ENCODE measurements around the gene CCDC102A. TPM values are rescaled to one million over a fixed set of nuclear protein-coding genes. Genes with fewer than 3 reads are reported as not detected.
A peak's percentile ranks its signal among the peaks of the same experiment; 100 is the strongest.

Gene CCDC102A
- polyA plus RNA-seq, 2 of the 4 experiments (the other 2 are of a cell fraction): 8.0 to 8.3 TPM

DNA sequence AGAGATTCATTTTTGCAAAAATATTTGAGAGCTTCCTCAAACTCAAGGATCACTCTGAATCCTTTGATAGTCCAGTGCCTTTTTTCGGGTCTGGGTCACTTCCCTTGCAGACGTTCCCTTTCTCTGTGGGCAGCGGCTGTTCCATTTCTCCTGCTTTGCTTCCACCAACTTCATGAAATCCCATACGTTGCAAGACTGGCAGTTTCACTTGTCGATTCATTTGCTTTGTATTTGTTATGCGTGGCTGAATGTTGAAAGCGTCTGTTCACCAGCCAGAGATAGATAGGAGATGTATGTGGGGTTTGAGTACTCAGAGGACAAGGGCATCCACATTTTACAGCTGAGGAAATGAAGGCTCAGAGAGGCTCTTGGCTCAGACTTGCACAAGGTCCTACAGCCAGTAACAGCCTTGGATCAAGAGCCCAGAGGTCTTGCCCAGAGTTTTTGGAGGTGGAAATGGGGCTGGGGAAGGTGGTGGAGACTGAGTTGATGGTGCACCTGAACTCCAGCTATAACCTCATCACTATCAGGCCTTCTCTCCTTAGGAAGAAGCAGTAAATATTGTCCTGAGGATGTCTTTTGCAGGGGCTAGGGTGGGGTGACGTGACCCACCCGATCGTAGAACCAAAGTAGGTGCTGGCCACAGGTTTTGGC is 1.3 kb upstream of the CCDC102A start:
- Histone ChIP-seq H3K4me2 (no peak overlapping the region), H3K4me3 (no peak overlapping the region), H3K9me3 (no peaks in the 10 kb centered on the region), H3K27ac (no peak overlapping the region), H3K4me1 (peaks cover 32% of the 10 kb centered on the region)
- ATAC-seq (no peak), DNase-seq (ENCODE audit: low read depth in 1 of 2, low spot score in 1 of 2) (no peak), FAIRE-seq (no peak)
- WGBS (ENCODE audit: missing lambda C conversion rate): 90% methylated on average over 10 of the region's 10 CpGs
- POLR2A ChIA-PET: no interaction called here
- TF ChIP-seq, protein P1, sequence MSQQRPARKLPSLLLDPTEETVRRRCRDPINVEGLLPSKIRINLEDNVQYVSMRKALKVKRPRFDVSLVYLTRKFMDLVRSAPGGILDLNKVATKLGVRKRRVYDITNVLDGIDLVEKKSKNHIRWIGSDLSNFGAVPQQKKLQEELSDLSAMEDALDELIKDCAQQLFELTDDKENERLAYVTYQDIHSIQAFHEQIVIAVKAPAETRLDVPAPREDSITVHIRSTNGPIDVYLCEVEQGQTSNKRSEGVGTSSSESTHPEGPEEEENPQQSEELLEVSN (IDR thresholded peaks at IDR 0.05; ENCODE audit: borderline replicate concordance, low read depth): no peak
- TF ChIP-seq JUN (IDR thresholded peaks at IDR 0.05): no peak
- no peak for TF ChIP-seq POLR2A (IDR thresholded peaks at IDR 0.05; ENCODE audit: low read length)
- no peak for TF ChIP-seq HOXB5 (CRISPR knock-in tag; IDR thresholded peaks at IDR 0.05)
- TF ChIP-seq HEYL (CRISPR knock-in tag; IDR thresholded peaks at IDR 0.05): no peak
- TF ChIP-seq TFCP2L1 (CRISPR knock-in tag; IDR thresholded peaks at IDR 0.05): no peak
- TF ChIP-seq RCOR1 (IDR thresholded peaks at IDR 0.05; ENCODE audit: low read depth, low read length): no peak
- TF ChIP-seq, protein P2, sequence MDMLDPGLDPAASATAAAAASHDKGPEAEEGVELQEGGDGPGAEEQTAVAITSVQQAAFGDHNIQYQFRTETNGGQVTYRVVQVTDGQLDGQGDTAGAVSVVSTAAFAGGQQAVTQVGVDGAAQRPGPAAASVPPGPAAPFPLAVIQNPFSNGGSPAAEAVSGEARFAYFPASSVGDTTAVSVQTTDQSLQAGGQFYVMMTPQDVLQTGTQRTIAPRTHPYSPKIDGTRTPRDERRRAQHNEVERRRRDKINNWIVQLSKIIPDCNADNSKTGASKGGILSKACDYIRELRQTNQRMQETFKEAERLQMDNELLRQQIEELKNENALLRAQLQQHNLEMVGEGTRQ (IDR thresholded peaks at IDR 0.05): no peak
- TF ChIP-seq MYC (IDR thresholded peaks at IDR 0.05; ENCODE audit: borderline replicate concordance, low read length): no peak
- no peak for TF ChIP-seq SMC3 (IDR thresholded peaks at IDR 0.05)
- no peak for TF ChIP-seq CEBPB (IDR thresholded peaks at IDR 0.05)
- TF ChIP-seq SREBF2 (IDR thresholded peaks at IDR 0.05): no peak
- no peak for TF ChIP-seq NR3C1 (IDR thresholded peaks at IDR 0.05)
- TF ChIP-seq POLR2AphosphoS2 (conservative IDR thresholded peaks at IDR 0.05; ENCODE audit: low read length): no peak
- TF ChIP-seq ZFP36 (IDR thresholded peaks at IDR 0.05; ENCODE audit: borderline replicate concordance, partially characterized antibody): no peak
- no peak for TF ChIP-seq HOXA7 (CRISPR knock-in tag; IDR thresholded peaks at IDR 0.05)
- TF ChIP-seq KDM1A (IDR thresholded peaks at IDR 0.05; ENCODE audit: low read depth): no peak
- no peak for TF ChIP-seq ESRRA (IDR thresholded peaks at IDR 0.05; ENCODE audit: borderline replicate concordance, low read length)
- no peak for TF ChIP-seq RARB (CRISPR knock-in tag; IDR thresholded peaks at IDR 0.05)
- CTCF ChIA-PET: interaction anchor here (0.8 to 2.6 kb wide), 7 partner anchors 10 to 63 kb away, joined by 3 to 14 read pairs (median 3); no protein-coding TSS in a partner anchor

DNA sequence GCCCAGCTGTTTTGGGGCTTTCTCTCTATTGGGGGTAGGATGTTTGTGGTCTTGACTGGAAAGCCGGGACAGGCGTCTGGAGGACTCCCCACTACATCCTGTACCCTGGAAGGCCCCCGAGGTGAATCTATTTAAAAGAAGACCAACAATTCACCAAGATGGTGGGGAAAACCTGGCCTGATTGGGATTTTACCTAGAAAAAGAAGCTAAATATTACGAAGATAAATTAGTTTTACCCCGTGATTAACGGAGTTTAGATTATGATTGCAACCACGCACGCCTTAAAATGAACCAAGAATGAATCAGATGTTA is 779 bp upstream of the CCDC102A start:
- Histone ChIP-seq H3K4me1 (peaks cover 38% of the 10 kb centered on the region), H3K9me3 (no peaks in the 10 kb centered on the region), H3K4me3 (peak overlapping the region; percentile 67; the same call in 2 of the 3 replicates), H3K4me2 (peak overlapping the region; percentile 75), H3K27ac (peak overlapping the region; percentile 95 to 96; a peak in 5 of 6 replicates)
- FAIRE-seq (no peak), ATAC-seq (no peak), DNase-seq (ENCODE audit: low read depth in 1 of 2, low spot score in 1 of 2) (no peak)
- POLR2A ChIA-PET: no interaction called here
- WGBS (ENCODE audit: missing lambda C conversion rate): 90% methylated on average over 8 of the region's 8 CpGs
- TF ChIP-seq, protein P3, sequence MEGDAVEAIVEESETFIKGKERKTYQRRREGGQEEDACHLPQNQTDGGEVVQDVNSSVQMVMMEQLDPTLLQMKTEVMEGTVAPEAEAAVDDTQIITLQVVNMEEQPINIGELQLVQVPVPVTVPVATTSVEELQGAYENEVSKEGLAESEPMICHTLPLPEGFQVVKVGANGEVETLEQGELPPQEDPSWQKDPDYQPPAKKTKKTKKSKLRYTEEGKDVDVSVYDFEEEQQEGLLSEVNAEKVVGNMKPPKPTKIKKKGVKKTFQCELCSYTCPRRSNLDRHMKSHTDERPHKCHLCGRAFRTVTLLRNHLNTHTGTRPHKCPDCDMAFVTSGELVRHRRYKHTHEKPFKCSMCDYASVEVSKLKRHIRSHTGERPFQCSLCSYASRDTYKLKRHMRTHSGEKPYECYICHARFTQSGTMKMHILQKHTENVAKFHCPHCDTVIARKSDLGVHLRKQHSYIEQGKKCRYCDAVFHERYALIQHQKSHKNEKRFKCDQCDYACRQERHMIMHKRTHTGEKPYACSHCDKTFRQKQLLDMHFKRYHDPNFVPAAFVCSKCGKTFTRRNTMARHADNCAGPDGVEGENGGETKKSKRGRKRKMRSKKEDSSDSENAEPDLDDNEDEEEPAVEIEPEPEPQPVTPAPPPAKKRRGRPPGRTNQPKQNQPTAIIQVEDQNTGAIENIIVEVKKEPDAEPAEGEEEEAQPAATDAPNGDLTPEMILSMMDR (IDR thresholded peaks at IDR 0.05): no peak
- no peak for TF ChIP-seq RFX5 (IDR thresholded peaks at IDR 0.05)
- TF ChIP-seq RARB (CRISPR knock-in tag; IDR thresholded peaks at IDR 0.05): no peak
- no peak for TF ChIP-seq ZNF302 (CRISPR knock-in tag; IDR thresholded peaks at IDR 0.05)
- TF ChIP-seq FOSB (CRISPR knock-in tag; IDR thresholded peaks at IDR 0.05): no peak
- no peak for TF ChIP-seq MAFK (IDR thresholded peaks at IDR 0.05; ENCODE audit: partially characterized antibody)
- no peak for TF ChIP-seq PHF8 (IDR thresholded peaks at IDR 0.05; ENCODE audit: borderline replicate concordance, low read depth)
- TF ChIP-seq ZFP36 (IDR thresholded peaks at IDR 0.05; ENCODE audit: borderline replicate concordance, partially characterized antibody): no peak
- TF ChIP-seq NPAS2 (CRISPR knock-in tag; IDR thresholded peaks at IDR 0.05; ENCODE audit: borderline replicate concordance): no peak
- CTCF ChIA-PET: interaction anchor here (0.6 to 2.6 kb wide), 6 partner anchors 11 to 209 kb away, joined by 3 to 14 read pairs (median 4); no protein-coding TSS in a partner anchor

Measured in A549 (cell line).